GM21619 (cell line): ENCODE measurements around the gene SNAI3.
A peak's percentile ranks its signal among the peaks of the same experiment; 100 is the strongest.

Source experiments
- ATAC-seq: cut with Tn5 transposase; IDR thresholded peaks from one replicate; pipeline ENCODE4 v1.9.1; 2021; ENCODE audit not compliant: unreplicated experiment

SNAI3 gene

GRCh38 chr16:88691924-88692560 is 5.7 kb upstream of the SNAI3 start:
- ATAC-seq = no peak

DNA sequence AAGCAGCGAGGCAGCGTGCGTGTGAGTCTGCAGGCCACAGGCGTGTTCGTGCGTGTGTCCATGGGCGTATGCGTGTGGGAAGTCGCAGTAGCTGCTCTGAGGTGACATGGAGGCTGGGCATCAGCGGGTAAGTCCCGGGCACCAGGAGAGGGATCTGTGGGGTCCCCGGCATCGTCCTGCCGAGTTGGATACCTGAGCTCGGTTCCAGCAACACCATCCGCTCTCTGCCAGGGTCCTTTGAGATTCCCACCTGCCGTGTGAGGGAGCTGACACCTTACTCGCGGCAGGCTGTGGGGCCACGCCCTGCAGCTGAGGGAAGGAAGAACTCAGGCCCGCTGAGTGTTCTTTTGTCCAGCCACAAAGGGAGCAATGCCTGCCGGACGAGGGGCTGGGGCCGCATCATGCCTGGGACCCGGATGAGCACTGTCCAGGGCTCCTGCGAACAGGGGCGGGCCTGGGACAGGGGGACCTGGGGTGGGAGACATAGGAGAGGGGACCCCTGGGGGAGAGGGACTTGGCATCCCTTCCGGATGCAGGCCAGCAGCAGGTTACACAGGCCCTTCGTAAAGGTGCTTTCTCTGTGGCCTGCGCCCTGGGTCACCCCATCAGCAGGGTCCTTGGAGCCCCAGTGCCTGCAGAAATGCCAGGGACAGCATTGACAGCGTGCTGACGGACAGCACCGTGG is 5.0 kb upstream of the SNAI3 start:
- no peak for ATAC-seq

DNA sequence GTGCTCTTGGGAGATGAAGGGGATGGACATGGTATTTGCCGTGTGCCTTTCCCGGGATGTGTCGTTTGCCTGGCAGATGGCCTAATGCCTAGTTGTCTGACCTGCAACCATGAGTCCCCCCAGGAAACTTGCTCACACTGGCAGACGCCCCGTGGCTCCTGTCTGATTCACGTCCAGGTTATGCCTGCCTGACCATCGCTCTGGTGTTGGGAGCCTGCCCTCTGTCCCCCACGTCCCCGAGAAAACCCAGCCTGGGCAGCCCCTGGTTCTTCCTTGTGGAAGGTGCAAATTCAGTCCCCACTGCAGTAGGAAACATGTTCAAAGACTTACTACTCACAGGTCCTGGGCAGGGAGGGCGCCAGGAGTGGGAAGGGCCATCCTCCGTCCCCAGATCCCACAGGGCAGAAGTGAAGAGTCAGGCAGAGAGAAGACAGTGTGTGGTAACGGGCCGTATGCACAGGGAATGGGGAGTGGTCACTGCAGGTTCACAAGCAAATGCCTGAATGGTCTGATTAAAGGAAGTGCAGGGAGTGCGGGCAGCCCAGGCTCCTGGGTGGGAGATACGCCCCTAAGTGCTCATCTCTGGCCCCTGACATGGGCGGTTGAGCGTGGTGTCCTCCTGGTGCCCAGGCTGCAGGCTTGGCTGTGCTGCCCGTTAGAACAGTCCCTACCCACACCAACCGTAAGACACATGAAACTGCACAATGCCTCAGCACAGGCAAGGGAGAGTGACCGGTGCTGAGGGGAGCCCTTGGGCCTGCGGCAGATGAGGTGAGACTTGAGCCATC is 4.2 kb upstream of the SNAI3 start:
- ATAC-seq = no peak

GRCh38 chr16:88688013-88688778 is 1.9 kb upstream of the SNAI3 start:
- ATAC-seq = no peak

GRCh38 chr16:88687676-88688012 is 1.3 kb upstream of the SNAI3 start:
- ATAC-seq = no peak

DNA sequence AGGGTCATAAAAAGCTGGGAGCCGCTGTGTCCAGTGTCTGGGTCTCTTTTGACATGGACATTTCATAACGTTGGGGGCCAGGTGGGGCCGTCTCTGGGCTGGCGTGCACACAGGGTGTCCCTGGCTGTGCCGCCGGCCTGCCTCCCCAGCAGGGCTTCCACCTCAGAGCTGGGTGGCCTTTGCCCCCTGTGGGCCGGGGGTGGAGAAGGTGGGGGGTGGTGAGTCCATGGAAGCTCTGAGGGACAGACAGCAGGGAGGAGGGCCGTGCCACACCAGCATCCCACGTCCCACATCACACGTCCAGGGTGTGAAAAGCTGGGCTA is 908 bp upstream of the SNAI3 start:
- no peak for ATAC-seq

DNA sequence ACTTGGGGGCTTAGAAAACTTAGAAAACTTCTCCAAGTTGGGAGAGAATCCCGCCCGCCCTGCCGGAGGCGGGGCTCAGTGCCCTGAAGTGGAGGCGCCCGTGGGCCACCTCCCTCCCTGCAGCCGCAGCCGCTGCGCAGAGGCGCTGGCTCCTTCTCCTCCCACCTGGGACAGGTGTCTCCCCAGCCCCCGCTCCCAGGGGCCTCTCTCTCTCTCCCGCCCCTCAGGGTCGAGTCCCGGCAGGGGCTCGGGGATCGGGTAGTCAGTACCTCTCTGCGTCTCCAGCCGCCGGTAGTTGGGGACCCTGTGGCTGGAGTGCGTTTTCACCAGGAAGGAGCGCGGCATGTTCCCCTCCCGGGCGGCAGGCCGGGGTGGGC is 257 bp downstream of the SNAI3 start:
- ATAC-seq = peak; percentile 8

DNA sequence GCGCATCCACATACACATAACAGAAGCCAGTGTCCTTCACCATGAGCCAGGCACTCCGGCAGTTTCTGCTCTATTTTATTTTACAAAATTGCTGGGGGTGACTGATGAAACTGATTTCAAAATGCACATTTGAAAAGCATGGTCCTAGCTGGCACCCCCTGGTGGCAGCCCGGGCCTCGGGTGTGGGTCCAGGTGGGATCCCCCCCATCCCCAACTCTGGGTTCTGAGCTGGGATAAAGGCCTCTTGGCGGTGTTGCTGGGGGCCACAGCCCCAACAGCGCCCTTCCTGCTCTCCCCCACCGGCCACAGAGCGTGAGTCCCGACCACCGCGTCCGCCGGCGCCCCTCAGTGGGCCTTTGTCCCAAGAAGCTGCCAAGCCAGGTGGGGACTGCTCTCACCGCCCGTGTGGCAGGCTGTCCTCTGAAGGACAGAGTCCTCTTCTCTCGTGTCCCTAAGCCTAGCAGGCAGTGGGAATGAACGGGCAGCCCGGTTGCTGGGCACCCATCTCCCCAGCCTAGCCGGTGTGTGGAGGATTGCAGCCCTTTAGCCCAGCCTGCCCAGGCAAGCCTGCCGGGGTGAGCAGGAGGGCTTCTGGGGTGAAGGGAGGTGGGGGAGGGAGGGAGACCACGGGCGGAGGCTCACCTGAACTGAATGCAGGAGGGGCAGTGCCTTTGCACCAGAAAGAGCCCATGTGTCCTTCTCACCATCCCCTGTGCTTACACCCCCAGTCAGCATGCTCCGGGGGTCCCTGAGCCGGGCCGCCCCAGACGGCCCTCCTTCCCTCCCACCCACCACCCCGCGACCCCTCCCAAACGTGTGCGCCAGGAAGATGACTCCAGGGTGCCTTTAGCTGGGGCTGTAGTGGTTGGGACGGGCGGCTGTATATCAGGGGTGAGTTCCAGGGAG is 898 bp downstream of the SNAI3 start:
- ATAC-seq = no peak

- no peak for ATAC-seq
Measured at GRCh38 chr16:88684569-88685155, 1.6 kb downstream of the SNAI3 start.

- peak; percentile 66 for ATAC-seq
Measured at GRCh38 chr16:88681709-88682451, 4.4 kb downstream of the SNAI3 start.

- peak; percentile 20 for ATAC-seq
Measured at GRCh38 chr16:88681084-88681680, 5.1 kb downstream of the SNAI3 start.

- ATAC-seq = no peak
Measured at GRCh38 chr16:88680554-88681083, 5.7 kb downstream of the SNAI3 start.

- ATAC-seq = no peak
Measured at GRCh38 chr16:88678224-88678979, 7.9 kb downstream of the SNAI3 start.

DNA sequence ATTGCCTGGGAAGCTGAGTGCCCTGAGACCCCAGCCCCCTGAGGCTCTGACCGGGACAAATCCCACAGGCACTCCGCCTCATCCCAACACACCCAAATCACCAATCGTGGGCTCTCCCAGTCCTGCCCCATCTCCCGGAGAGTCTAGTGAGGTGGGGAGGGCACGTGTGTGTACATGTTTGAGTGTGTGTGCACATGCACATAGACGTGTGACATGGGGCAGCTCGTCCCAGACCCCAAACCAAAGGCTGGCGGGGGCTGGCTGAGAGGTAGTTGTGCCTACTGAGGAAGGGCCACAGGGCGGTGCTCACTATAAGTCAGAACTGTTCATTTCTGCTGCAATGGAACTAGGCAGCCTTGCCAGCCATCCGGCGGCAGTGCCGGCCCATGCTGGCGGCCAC is 8.6 kb downstream of the SNAI3 start:
- no peak for ATAC-seq

DNA sequence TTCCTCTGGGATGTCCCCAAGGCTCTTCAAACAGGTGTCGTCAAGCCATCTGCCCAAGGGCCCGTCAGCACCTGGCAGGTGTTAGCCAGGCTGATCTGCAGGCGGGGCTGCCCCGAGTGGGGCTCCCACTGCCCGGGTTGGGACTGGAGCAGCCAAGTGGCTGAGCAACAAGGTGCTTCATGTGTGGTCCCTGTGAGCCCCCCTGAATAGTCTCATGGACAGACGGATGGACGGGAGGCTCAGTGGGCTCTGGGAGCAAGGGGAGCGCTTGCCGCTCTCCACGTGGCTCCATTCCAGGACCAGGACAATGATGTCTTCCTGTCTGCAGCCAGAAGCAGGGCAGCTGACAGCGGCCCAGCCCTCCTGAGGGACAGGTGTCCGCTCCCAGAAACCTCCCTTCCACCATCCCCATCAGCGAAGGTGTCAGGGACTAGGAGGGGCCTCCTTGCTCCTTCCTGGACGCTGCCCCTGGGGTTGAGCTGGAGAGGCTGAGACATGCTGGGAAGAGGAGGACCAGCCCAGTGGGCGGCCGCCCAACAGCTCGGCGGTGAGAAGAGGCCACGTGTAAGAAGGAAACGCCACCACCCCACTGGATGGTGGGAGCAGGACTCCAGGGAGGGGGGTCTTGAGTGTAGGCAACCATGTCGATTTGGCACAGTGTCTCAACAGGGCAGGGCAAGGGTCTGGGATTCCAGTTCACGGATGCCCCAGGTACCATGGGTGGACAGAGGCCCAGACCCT is 9.6 kb downstream of the SNAI3 start:
- ATAC-seq = no peak

GRCh38 chr16:88673716-88674379 is 12.5 kb downstream of the SNAI3 start:
- no peak for ATAC-seq

- ATAC-seq = no peak
Measured at GRCh38 chr16:88672776-88673175, 13.5 kb downstream of the SNAI3 start.
